Left forelimb (tissue), 1 donor: ENCODE data around the gene OSER1.

Experiments used
- DNase-seq: peaks from one replicate; pipeline ENCODE4 v3.0.0-alpha.2; 2018; ENCODE audit warnings: low spot score

OSER1 gene

GRCh38 chr20:44224637-44225036 lies 14.1 kb upstream of the OSER1 start:
- DNase-seq, result no peak

DNA sequence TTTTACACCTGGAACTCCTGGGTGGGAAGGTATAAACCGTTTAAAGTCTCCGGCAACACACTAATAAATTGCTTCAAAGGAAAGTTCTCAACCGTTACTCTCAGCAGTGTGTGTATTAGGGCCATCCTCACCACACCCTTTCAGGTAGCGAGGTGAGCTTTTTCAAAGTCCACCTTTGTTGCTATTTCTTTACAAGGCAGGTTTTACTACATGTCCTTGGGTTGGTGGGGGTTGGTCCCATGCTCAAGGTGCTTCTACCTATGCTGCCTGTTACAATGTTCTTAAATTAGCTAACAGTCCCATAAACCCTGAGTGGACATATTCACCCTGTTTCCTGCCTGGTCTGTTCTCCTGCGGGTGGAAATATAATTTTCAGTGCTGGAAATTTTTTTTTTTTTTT lies 13.2 kb upstream of the OSER1 start:
- no peak for DNase-seq

DNA sequence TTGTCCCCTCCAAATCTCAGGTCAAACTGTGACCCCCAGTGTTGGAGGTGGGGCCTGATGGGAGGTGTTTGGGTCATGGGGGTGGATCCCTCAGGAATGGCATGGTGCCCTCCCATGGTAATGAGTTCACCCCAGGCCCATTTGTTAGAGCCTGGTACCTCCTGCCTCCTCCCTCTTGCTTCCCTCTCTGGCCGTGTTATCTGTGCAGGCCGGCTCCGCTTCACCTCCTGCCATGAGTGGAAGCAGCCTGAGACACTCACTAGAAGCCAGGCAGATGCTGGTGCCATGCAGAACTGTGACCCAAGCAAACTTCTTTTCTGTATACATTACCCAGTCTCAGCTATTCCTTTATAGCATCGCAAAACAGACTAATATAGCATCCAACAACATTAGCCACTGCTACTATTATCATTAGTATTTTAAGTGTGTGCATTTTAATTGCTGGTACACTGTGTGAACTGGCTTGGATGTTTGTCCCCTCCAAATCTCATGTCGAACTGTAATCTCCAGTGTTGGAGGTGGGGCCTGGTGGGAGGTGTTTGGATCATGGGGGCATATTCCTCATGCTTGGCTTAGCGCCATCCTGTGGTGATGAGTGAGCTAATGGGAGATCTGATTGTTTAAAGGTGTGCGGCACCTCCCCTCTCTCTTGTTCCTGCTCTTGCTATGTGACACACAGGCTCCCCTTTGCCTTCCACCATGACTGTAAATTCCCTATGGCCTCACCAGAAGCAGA lies 12.2 kb upstream of the OSER1 start:
- DNase-seq, result no peak

DNA sequence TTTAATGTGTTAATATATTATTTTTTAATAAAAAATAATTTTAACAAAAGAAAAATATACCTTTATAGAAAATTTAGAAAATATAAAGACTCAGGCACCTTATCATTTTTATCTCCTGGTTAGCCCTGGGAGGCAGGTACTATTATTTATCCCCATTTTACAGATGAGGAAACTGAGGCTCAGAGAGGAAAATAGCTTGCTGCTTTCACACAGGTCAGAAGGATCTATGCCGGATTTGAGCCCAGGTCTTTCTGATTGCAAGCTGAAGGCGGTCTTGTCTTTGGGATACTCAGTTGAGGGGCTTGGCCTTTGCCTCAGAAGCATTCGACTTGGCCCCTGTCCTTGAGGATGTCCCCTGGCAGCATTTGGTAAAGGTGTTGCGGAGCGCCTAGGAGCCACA lies 11.5 kb upstream of the OSER1 start:
- no peak for DNase-seq

DNA sequence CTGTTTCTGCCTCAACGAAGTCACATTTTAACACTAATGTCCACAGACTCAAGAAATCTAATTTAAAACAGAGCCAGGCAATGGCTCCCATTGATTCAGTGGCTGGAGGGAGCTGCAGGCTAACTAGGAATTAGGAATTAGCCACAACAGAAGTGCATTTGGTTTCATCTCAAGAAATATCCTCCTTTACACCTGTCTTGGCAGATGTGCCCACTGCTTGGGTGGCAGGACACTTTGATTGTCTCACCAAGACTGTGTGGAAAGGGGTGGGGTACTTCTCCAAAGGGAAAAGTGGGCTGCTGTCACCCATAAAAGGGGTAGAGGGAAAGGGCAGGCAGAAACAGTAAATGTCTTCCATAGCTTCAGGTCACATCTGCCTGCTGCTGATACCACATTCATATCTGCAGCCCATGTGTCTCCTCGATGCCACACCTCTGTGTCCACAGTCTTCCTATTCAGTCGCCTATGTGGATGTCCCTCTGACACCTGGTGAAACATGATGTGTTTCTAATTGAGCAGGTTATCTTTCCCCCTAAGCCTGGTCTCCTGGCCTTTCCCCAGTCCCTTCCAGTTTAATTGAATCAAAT lies 10.9 kb upstream of the OSER1 start:
- DNase-seq, result no peak

GRCh38 chr20:44219791-44220190 lies 9.2 kb upstream of the OSER1 start:
- no peak for DNase-seq

DNA sequence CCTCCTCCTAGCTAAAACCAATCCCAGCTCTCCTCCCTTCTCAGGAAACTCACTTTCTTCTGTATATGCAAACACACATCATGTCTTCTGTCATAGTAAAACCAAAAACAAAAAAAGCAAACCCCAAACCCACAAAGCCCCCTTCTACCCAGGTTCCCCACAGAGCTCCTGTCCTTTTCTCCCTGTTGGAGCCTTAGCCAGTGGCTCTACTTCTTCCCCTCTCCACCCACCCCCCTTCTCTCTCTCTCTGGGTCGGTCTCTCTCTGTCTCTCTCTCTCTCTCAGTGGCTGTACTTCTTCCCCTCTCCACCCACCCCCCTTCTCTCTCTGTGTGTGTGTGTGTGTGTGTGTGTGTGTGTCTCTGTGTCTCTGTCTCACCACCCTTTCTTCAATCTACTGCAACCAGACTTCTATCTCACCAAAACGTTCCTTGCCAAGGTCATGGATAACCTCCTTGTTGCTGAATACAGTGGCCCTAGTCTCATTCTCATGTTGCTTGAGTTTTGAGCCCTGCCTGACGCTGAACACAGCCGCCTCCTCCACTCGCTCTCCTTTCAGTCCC lies 8.7 kb upstream of the OSER1 start:
- no peak for DNase-seq

GRCh38 chr20:44218446-44218845 lies 7.9 kb upstream of the OSER1 start:
- DNase-seq, result no peak

DNA sequence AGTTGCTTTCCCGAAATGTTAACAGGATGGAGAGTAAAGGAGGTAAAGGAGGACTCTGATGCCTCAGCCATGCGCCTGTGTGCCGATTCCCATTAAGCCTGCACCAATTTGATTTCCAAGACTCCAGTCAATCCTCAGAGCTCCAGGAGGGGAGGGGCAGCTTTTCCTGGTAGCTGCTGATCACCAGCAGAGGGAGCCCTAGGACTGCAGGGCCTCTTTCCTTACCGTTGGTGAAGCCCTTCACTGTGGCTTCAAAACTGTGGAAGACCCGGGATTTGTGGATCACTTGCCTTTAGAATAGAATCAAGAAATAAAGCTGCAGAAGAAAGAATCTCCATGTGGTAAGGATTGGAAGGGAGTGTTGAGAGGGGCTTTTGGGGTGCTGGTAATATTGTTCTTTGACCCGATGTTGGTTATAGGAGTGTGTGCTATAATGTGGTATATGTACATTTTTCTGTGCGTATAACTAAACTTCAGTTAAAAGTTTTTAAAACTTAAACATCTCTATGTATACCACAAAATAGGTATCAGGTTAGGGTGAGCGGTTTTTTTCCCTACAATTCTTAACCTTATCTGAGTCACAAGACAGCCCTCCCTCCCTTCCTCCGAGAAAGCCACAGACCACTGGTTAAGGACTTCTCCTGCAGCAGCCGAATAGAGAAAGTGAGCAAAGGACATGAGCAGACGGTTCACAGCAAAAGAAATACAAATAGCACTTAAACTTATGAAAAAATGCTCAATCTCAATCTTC lies 6.9 kb upstream of the OSER1 start:
- DNase-seq, result no peak

- no peak for DNase-seq
These were observed 4.6 kb upstream of the OSER1 start for GRCh38 chr20:44215125-44215524.

- no peak for DNase-seq
These were observed 2.2 kb upstream of the OSER1 start for GRCh38 chr20:44212792-44213191.

DNA sequence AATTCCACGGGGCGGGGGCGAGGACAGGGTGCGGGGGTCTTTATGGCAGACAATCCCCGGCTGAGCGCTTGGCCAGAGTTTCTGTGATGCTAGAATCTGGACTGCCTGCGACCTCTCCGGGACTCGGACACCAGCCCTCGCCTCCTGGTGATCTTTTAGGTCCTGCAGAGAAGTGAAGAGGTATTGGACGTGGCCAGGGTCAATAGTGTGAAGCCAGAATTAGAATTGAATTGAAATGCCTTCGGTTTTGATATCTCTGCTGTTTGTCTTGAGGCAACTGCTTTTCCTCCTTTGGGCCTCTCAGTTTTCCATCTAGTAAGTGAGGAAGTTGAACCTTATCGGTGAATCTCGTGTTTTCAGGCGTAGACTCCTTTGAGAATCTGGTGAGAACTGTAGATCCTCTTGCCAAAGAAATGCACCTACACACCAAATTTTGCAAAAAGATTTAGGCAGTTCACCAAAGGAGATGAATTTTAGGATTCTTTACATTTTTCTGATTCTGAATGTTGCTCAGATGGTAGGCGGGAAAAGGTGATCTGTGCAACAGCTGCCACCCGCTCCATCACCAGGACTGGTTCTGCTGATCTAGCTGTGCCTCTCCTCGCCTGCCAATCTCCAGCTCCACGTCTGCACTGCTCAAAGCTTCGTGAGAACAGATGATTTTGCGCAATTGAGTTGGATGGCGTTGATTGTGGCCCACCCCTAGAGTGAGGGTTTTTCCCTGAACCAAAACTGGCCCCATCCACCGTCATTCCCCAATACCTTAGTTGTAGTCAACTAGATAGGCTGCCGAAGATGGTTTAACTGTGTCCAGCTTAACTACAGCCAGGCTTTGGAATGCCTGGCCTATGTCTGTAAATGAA lies 837 bp upstream of the OSER1 start:
- no peak for DNase-seq

GRCh38 chr20:44209686-44210405 lies 725 bp downstream of the OSER1 start:
- no peak for DNase-seq

DNA sequence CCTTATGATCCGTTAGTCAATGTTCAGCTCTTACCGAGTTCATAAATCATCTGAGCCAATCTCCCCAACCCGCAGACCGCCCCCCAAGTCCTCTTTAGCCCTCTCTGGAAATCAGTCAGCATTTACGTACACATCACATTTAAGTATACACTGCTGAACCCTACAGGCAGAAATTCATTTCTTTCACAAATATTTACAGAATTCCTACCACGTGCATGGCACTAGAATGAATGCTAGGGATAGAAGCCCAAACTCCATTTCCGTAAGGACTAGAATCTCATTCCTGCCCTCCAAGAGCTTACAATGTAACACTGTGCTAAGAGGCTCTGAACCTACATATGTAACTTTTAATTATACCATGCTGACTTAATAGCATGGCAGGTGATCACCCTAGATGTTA lies 1.8 kb downstream of the OSER1 start:
- no peak for DNase-seq

DNA sequence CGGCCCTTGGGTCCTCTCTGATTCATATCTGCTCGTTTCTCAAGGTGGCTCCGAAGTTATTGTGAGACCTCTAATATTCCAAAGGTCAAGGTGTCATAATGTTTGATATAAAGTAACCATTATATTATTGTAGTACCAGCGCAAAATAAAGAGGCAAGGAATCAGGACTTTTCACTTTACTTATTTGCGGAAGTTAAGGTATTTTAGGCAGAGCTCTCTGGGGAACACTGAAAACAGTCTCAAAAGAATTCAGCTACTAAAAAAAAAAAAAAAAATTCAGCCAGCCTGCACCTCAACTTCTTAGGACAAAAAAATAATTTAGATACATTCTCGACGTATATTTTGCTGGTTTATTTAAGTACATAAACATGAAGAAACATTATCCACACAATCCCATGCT lies 2.4 kb downstream of the OSER1 start:
- no peak for DNase-seq

- DNase-seq, result no peak
These were observed 3.3 kb downstream of the OSER1 start for GRCh38 chr20:44207126-44207723.

DNA sequence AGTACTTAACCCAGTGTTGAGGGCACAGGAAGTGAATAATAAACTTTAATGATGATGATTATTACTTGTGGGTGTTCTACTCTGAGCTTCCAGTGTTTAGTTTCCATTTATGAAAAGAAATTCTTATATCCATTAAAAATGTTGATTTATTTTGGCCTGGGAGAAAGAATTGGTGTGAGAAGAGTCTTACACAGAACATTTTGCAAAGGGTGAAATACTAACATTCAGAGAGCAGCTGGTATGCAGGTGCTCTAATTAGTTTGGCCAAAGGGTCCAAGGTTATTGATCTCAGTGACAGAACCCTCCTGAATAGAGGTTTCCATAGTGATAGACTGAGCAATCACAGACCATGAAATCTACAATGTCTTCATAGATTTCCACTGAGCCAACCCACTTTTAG lies 4.4 kb downstream of the OSER1 start:
- DNase-seq, result no peak

DNA sequence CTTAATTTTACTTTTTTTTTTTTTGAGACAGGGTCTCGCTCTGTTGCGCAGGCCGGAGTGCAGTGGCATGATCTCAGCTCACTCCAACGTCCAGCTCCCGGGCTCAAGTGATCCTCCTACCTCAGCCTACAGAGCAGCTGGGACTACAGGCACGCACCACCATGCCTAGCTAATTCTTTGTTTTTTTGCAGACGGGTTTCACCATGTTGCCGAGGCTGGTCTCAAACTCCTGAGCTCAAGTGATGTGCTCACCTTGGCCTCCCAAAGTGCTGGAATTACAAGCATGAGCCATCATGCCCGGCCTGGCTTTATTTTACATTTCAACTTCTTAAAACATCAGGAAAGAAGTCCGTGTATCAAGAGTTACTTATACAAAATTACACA lies 5.7 kb downstream of the OSER1 start:
- DNase-seq, result no peak

- no peak for DNase-seq
These were observed 6.3 kb downstream of the OSER1 start for GRCh38 chr20:44204156-44204831.

GRCh38 chr20:44203161-44203560 lies 7.4 kb downstream of the OSER1 start:
- no peak for DNase-seq
